Peyer's patch (tissue), 4 donors: ENCODE data around the gene SSR2. TPM values are rescaled to one million over a fixed set of nuclear protein-coding genes. Genes with fewer than 3 reads are reported as not detected.
A peak's percentile ranks its signal among the peaks of the same experiment; 100 is the strongest.

Source experiments
- DNase-seq, 3 donors: peaks; one replicate each; pipeline ENCODE4 v3.0.0-alpha.2; 2017 to 2019
- H3K27ac ChIP-seq, 4 donors: fragments of 200-600 bp; sonication (generic); one replicate each; pipeline ENCODE4 v1.5.1; 2016 to 2019
- H3K27me3 ChIP-seq, 2 donors: fragments of 200-600 bp; sonication (generic); one replicate each; pipeline ENCODE4 v1.5.1; 2019
- H3K36me3 ChIP-seq, 3 donors: fragments of 200-600 bp; sonication (generic); one replicate each; pipeline ENCODE4 v1.5.1; 2016 to 2019
- H3K4me1 ChIP-seq, 4 donors: fragments of 200-600 bp; sonication (generic); one replicate each; pipeline ENCODE4 v1.5.1; 2016 to 2019
- H3K4me3 ChIP-seq, 4 donors: fragments of 200-600 bp; sonication (generic); 1 replicate in 3 of 4; 2 replicates in 1 of 4; pipeline ENCODE4 v1.5.1; 2016 to 2019; ENCODE audit warnings: mild to moderate bottlenecking in 1 of 4
- H3K9me3 ChIP-seq, 4 donors: fragments of 200-600 bp; sonication (generic); one replicate each; pipeline ENCODE4 v1.5.1; 2016 to 2019; ENCODE audit warnings: mild to moderate bottlenecking in 1 of 4
- POLR2A ChIP-seq, 2 donors: fragments of 450-650 bp; IDR thresholded peaks; one replicate each; pipeline ENCODE4 v1.5.1; 2017; ENCODE audit warnings: antibody characterized with exemption in 2 of 2, mild to moderate bottlenecking in 2 of 2, moderate library complexity in 2 of 2
- total RNA-seq, 4 donors: library from RNA; depleted of rRNA; stranded (reverse); fragments of >200 nt; gene quantifications; one replicate each; pipeline ENCODE4 v1.1.0, GENCODE V29; 2016
- TF ChIP-seq, protein P1 (sequence below), 6 experiments: fragments of 450-650 bp in 4 of 6; fragments of 200-600 bp in 2 of 6; sonication (generic) in 1 of 6; IDR thresholded peaks; one replicate each; pipeline ENCODE4 v1.5.1; 2017 to 2019; ENCODE audit warnings: antibody characterized with exemption in 6 of 6, mild to moderate bottlenecking in 3 of 6, moderate library complexity in 1 of 6

Gene SSR2
- total RNA-seq, 4 donors from 2014 or later = 133 to 269 (median 202) TPM

DNA sequence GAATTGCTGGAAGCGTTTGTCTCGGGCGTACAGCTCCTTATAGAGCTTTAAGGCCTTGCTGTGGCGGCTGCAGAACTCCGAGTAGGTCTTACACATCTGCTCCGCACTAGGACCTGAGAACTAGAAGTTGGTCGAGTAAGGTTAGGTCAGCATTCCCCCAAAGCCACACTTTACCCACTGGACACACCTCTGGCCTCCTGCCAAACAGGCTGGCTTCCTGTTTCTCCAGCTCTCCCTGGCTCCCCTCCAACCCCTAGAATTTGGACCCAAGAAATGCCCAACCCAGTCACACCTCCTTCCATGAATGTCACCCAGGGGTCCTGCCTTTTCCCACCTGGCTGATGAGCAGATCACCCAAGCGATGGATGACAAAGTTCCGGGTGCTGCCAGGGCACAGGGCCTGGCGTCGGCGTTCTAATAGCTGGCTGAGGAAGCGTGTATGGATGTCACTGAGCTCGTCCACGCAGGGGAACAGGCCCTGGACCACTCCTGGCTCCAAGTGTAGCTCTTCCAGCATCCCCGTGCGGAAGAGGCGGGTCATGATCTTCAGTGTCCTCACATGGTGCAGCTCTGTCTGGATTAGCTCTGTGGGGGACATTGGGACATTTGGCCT is 58.0 kb downstream of the SSR2 start:
- no peak overlapping the region for H3K4me3 ChIP-seq
- peaks cover 0 to 100% (median 2%) of the 10 kb centered on the region in 3 donors for H3K36me3 ChIP-seq
- no peaks in the 10 kb centered on the region for H3K9me3 ChIP-seq
- H3K27me3 ChIP-seq = no peaks in the 10 kb centered on the region
- H3K4me1 ChIP-seq = peaks cover 0 to 20% (median 9%) of the 10 kb centered on the region in 4 donors
- no peak for DNase-seq
- H3K27ac ChIP-seq = peak overlapping the region in 3 of 4 donors; percentile 51 to 61 (median 58)
- TF ChIP-seq POLR2A (IDR thresholded peaks at IDR 0.05) = no peak
- TF ChIP-seq, protein P1, sequence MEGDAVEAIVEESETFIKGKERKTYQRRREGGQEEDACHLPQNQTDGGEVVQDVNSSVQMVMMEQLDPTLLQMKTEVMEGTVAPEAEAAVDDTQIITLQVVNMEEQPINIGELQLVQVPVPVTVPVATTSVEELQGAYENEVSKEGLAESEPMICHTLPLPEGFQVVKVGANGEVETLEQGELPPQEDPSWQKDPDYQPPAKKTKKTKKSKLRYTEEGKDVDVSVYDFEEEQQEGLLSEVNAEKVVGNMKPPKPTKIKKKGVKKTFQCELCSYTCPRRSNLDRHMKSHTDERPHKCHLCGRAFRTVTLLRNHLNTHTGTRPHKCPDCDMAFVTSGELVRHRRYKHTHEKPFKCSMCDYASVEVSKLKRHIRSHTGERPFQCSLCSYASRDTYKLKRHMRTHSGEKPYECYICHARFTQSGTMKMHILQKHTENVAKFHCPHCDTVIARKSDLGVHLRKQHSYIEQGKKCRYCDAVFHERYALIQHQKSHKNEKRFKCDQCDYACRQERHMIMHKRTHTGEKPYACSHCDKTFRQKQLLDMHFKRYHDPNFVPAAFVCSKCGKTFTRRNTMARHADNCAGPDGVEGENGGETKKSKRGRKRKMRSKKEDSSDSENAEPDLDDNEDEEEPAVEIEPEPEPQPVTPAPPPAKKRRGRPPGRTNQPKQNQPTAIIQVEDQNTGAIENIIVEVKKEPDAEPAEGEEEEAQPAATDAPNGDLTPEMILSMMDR (IDR thresholded peaks at IDR 0.05) = no peak

DNA sequence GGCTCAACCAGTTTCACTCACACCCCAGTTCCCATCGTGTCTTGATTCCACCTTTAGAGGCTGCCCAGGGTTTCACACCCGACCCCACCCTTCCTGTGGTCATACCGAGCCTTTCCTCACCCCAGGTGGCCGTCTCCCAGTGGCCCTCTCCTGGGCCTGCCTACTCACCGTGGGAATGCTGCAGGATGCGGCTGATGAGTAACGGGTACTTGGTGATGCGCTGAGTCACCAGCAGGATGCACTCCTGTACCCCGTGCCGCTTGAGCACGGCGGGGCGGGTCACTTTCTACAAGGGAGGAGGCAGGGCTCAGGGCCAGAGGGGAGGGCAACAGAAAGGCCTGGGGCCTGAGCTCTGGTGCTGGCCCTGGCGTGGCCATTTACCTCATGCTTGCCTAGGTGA is 58.8 kb downstream of the SSR2 start:
- DNase-seq = peak in 1 of 3 donors; percentile 39
- peaks cover 0 to 13% (median 6%) of the 10 kb centered on the region in 4 donors for H3K4me1 ChIP-seq
- peak overlapping the region in 3 of 4 donors; percentile 51 to 61 (median 58) for H3K27ac ChIP-seq
- H3K27me3 ChIP-seq = no peaks in the 10 kb centered on the region
- H3K36me3 ChIP-seq = peaks cover 0 to 100% (median 2%) of the 10 kb centered on the region in 3 donors
- no peak overlapping the region for H3K4me3 ChIP-seq
- H3K9me3 ChIP-seq = no peaks in the 10 kb centered on the region
- TF ChIP-seq POLR2A (IDR thresholded peaks at IDR 0.05) = no peak
- TF ChIP-seq, protein P1 (IDR thresholded peaks at IDR 0.05) = no peak

- peaks cover 0 to 10% (median 6%) of the 10 kb centered on the region in 4 donors for H3K4me1 ChIP-seq
- H3K9me3 ChIP-seq = no peaks in the 10 kb centered on the region
- peak overlapping the region in 3 of 4 donors; percentile 20 to 61 (median 43) for H3K27ac ChIP-seq
- DNase-seq = no peak
- no peaks in the 10 kb centered on the region for H3K27me3 ChIP-seq
- TF ChIP-seq POLR2A (IDR thresholded peaks at IDR 0.05) = no peak
- TF ChIP-seq, protein P1 (IDR thresholded peaks at IDR 0.05) = no peak
- H3K4me3 ChIP-seq = no peak overlapping the region
- peaks cover 0 to 100% (median 2%) of the 10 kb centered on the region in 3 donors for H3K36me3 ChIP-seq
These were observed 60.5 kb downstream of the SSR2 start for GRCh38 chr1:155960081-155960745.

Other genes starting within 250 kb of the SSR2 start
- gene GON4L, start 163.7 kb downstream of the SSR2 start, total RNA-seq = 100 to 1,000 TPM in 1 of 4 donors, 10 to 100 TPM in 3; 54.1 to 153 (median 71.8) TPM
- gene SYT11, start 161.4 kb downstream of the SSR2 start, total RNA-seq = 1 to 10 TPM; 2.6 to 9.9 (median 4.7) TPM
- 10 to 100 TPM; 13.6 to 31.1 (median 17.4) TPM for gene RIT1, start 109.6 kb downstream of the SSR2 start, total RNA-seq
- gene KHDC4, start 86.5 kb downstream of the SSR2 start, total RNA-seq = 100 to 1,000 TPM in 2 of 4 donors, 10 to 100 TPM in 2; 71.5 to 146 (median 96.4) TPM
- gene RXFP4, start 79.3 kb downstream of the SSR2 start, total RNA-seq = 1 to 10 TPM in 1 of 4 donors, not detected in 3; 2.3 TPM
- 100 to 1,000 TPM; 101 to 239 (median 149) TPM for gene ARHGEF2, start 42.4 kb downstream of the SSR2 start, total RNA-seq
- 10 to 100 TPM; 16.3 to 22.5 (median 21.4) TPM for gene UBQLN4, start 32.8 kb upstream of the SSR2 start, total RNA-seq
- gene LAMTOR2, start 33.8 kb upstream of the SSR2 start, total RNA-seq = 10 to 100 TPM; 40.4 to 75.5 (median 54.1) TPM
- gene RAB25, start 40.2 kb upstream of the SSR2 start, total RNA-seq = 100 to 1,000 TPM in 3 of 4 donors, 10 to 100 TPM in 1; 96.6 to 188 (median 146) TPM
- 1 to 10 TPM in 1 of 4 donors, under 1 TPM in 1, not detected in 2; 0.80 to 2.1 TPM for gene MEX3A, start 61.5 kb upstream of the SSR2 start, total RNA-seq
- 100 to 1,000 TPM; 201 to 295 (median 211) TPM for gene LMNA, start 93.8 kb upstream of the SSR2 start, total RNA-seq
- gene SEMA4A, start 132.6 kb upstream of the SSR2 start, total RNA-seq = 10 to 100 TPM in 1 of 4 donors, 1 to 10 TPM in 3; 1.5 to 19.0 (median 3.2) TPM
- gene SLC25A44, start 173.2 kb upstream of the SSR2 start, total RNA-seq = 10 to 100 TPM; 15.7 to 40.6 (median 33.7) TPM
- gene PMF1, start 192.1 kb upstream of the SSR2 start, total RNA-seq = 10 to 100 TPM; 39.9 to 52.8 (median 43.6) TPM
- gene BGLAP, start 221.2 kb upstream of the SSR2 start, total RNA-seq = 1 to 10 TPM in 2 of 4 donors, not detected in 2; 1.1 to 2.1 TPM
- gene PAQR6, start 227.1 kb upstream of the SSR2 start, total RNA-seq = 1 to 10 TPM in 3 of 4 donors, under 1 TPM in 1; 0.70 to 7.4 (median 4.1) TPM